Glutamatergic neuron (in vitro differentiated cells): ENCODE measurements around the gene CDC42BPB. TPM values are rescaled to one million over a fixed set of nuclear protein-coding genes. Genes with fewer than 3 reads are reported as not detected.

Source experiments
- DNase-seq: peaks from one replicate; pipeline ENCODE4 v3.0.0; 2022
- H3K27ac Mint-ChIP-seq: one replicate; pipeline ENCODE4 v1.8.0; 2020; ENCODE audit warnings: mild to moderate bottlenecking, mixed read lengths, inconsistent platforms; ENCODE audit not compliant: unreplicated experiment
- H3K27me3 Mint-ChIP-seq: one replicate; pipeline ENCODE4 v1.8.0; 2020; ENCODE audit warnings: mild to moderate bottlenecking, moderate library complexity, mixed read lengths, inconsistent platforms; ENCODE audit not compliant: unreplicated experiment
- H3K36me3 Mint-ChIP-seq: one replicate; pipeline ENCODE4 v1.8.0; 2020; ENCODE audit warnings: mild to moderate bottlenecking, mixed read lengths, inconsistent platforms; ENCODE audit not compliant: unreplicated experiment
- H3K4me1 Mint-ChIP-seq: one replicate; pipeline ENCODE4 v1.8.0; 2020; ENCODE audit warnings: mild to moderate bottlenecking, low read depth, mixed read lengths, inconsistent platforms; ENCODE audit not compliant: unreplicated experiment
- H3K4me3 Mint-ChIP-seq: one replicate; pipeline ENCODE4 v1.8.0; 2020; ENCODE audit warnings: mild to moderate bottlenecking, mixed read lengths, inconsistent platforms; ENCODE audit not compliant: unreplicated experiment
- H3K9me3 Mint-ChIP-seq: one replicate; pipeline ENCODE4 v1.8.0; 2020; ENCODE audit warnings: mild to moderate bottlenecking, moderate library complexity, mixed read lengths, inconsistent platforms; ENCODE audit not compliant: unreplicated experiment
- CTCF ChIP-seq: fragments of 200-600 bp; sonication (generic); IDR thresholded peaks from one replicate; pipeline ENCODE4 v1.5.0; 2021; ENCODE audit not compliant: partially characterized antibody, unreplicated experiment
- total RNA-seq: library from RNA; stranded (reverse); fragmentation: NEBNext Ultra II Directional; extraction: Animal tissue kit (Norgen Biotek cat#: 25700); gene quantifications from one replicate; pipeline ENCODE4 v1.2.1, GENCODE V29; 2021; ENCODE audit not compliant: unreplicated experiment

CDC42BPB gene
- total RNA-seq, 1 donor from 2014 or later = 125 TPM

- peaks cover 4% of the 10 kb centered on the region for H3K9me3 Mint-ChIP-seq
- peaks cover 3% of the 10 kb centered on the region for H3K4me1 Mint-ChIP-seq
- peak overlapping the region; percentile 14 for H3K27ac Mint-ChIP-seq
These were observed 131.7 kb downstream of the CDC42BPB start for GRCh38 chr14:102925646-102926045.

GRCh38 chr14:102924632-102925588 lies 132.4 kb downstream of the CDC42BPB start:
- Mint-ChIP-seq H3K27me3 (peaks cover 8% of the 10 kb centered on the region), H3K4me3 (no peak overlapping the region), H3K27ac (no peak overlapping the region), H3K4me1 (peaks cover 3% of the 10 kb centered on the region), H3K9me3 (peaks cover 4% of the 10 kb centered on the region), H3K36me3 (no peaks in the 10 kb centered on the region)
- TF ChIP-seq CTCF = no peak
- no peak for DNase-seq

More at GRCh38 chr14:102925646-102926045, 131.7 kb downstream of the CDC42BPB start:
- Mint-ChIP-seq H3K27me3 (peaks cover 8% of the 10 kb centered on the region), H3K36me3 (no peaks in the 10 kb centered on the region), H3K4me3 (no peak overlapping the region)
- DNase-seq = peak; percentile 12
- no peak for TF ChIP-seq CTCF

- Mint-ChIP-seq H3K27me3 (peaks cover 8% of the 10 kb centered on the region), H3K4me3 (no peak overlapping the region), H3K4me1 (peaks cover 3% of the 10 kb centered on the region), H3K9me3 (peaks cover 4% of the 10 kb centered on the region), H3K27ac (no peak overlapping the region), H3K36me3 (no peaks in the 10 kb centered on the region)
- TF ChIP-seq CTCF = no peak
- no peak for DNase-seq
These were observed 133.3 kb downstream of the CDC42BPB start for GRCh38 chr14:102923925-102924486.

- peaks cover 4% of the 10 kb centered on the region for H3K9me3 Mint-ChIP-seq
- H3K27me3 Mint-ChIP-seq = peaks cover 8% of the 10 kb centered on the region
- DNase-seq = no peak
These were observed 134.0 kb downstream of the CDC42BPB start for GRCh38 chr14:102923201-102923924.

More at GRCh38 chr14:102923201-102923924, 134.0 kb downstream of the CDC42BPB start:
- no peaks in the 10 kb centered on the region for H3K36me3 Mint-ChIP-seq
- H3K4me1 Mint-ChIP-seq = peaks cover 3% of the 10 kb centered on the region
- H3K4me3 Mint-ChIP-seq = no peak overlapping the region
- TF ChIP-seq CTCF = no peak
- H3K27ac Mint-ChIP-seq = no peak overlapping the region
